SK-N-SH (cell line): ENCODE measurements around the gene LIPA. TPM values are rescaled to one million over a fixed set of nuclear protein-coding genes. Genes with fewer than 3 reads are reported as not detected.

Experiments used
- CTCF ChIA-PET: fragments of 300-600, 350-600 bp; formaldehyde crosslinking; extraction: SDS; loops from one replicate; lab custom pipeline; 2021; lab: Yijun Ruan, JAX
- POLR2A ChIA-PET: fragments of 350-600 bp; sonication (Branson Sonifier 250); formaldehyde crosslinking; extraction: SDS; loops from one replicate; lab custom pipeline; 2020; ENCODE audit warnings: antibody characterized with exemption, inconsistent platforms; lab: Yijun Ruan, JAX
- DNase-seq: peaks from one replicate; pipeline ENCODE4 v3.0.0; 2012
- H2AFZ ChIP-seq: fragments of 200-600 bp; sonication (generic); 2 replicates; pipeline ENCODE4 v1.8.1; 2016; ENCODE audit warnings: antibody characterized with exemption, mild to moderate bottlenecking, low read depth
- H3F3A ChIP-seq: fragments of 200-600 bp; sonication (generic); replicated peaks from 2 replicates; pipeline ENCODE3; 2016; ENCODE audit warnings: antibody characterized with exemption, mild to moderate bottlenecking; ENCODE audit not compliant: insufficient read depth
- H3K27ac ChIP-seq, 2 experiments: fragments of 200-500 bp in 1 of 2; fragments of 200-600 bp in 1 of 2; sonication (Bioruptor generic) in 1 of 2; sonication (generic), shearing (Covaris generic) in 1 of 2; 2 replicates each; pipeline versions ENCODE4 v1.5.1 to v1.6.1; 2014 to 2016; ENCODE audit warnings: low read depth in 2 of 2, inconsistent platforms in 1 of 2, low read length in 1 of 2, mild to moderate bottlenecking in 1 of 2, mixed read lengths in 1 of 2
- H3K27me3 ChIP-seq: fragments of 200-600 bp; sonication (generic), shearing (Covaris generic); 2 replicates; pipeline ENCODE4 v1.6.1; 2016; ENCODE audit warnings: mixed run types; ENCODE audit not compliant: insufficient read depth
- H3K36me3 ChIP-seq, 2 experiments: fragments of 200-500 bp in 1 of 2; fragments of 200-600 bp in 1 of 2; sonication (Bioruptor generic) in 1 of 2; sonication (generic) in 1 of 2; replicated peaks in 1 of 2; 2 replicates each; pipeline versions ENCODE3 to v1.5.1; 2014 to 2016; ENCODE audit warnings: low read length in 1 of 2, mild to moderate bottlenecking in 1 of 2; ENCODE audit not compliant: insufficient read depth in 2 of 2, control insufficient read depth in 1 of 2
- H3K4me1 ChIP-seq, 2 experiments: fragments of 200-500 bp in 1 of 2; fragments of 200-600 bp in 1 of 2; sonication (Bioruptor generic) in 1 of 2; sonication (generic), shearing (Covaris generic) in 1 of 2; 2 replicates each; pipeline versions ENCODE4 v1.5.1 to v1.6.1; 2014 to 2016; ENCODE audit warnings: low read depth in 1 of 2, low read length in 1 of 2, mixed run types in 1 of 2; ENCODE audit not compliant: insufficient read depth in 2 of 2, control insufficient read depth in 1 of 2
- H3K4me2 ChIP-seq: fragments of 200-600 bp; sonication (generic), shearing (Covaris generic); 2 replicates; pipeline ENCODE4 v1.6.1; 2017; ENCODE audit warnings: mixed run types
- H3K4me3 ChIP-seq, 2 experiments: fragments of 200-500 bp in 1 of 2; fragments of 200-600 bp in 1 of 2; sonication (Bioruptor generic) in 1 of 2; sonication (generic), shearing (Covaris generic) in 1 of 2; 2 replicates each; pipeline versions ENCODE4 v1.5.1 to v1.8.1; 2014 to 2016; ENCODE audit warnings: low read depth in 2 of 2, inconsistent platforms in 1 of 2, low read length in 1 of 2, mild to moderate bottlenecking in 1 of 2, mixed read lengths in 1 of 2, moderate library complexity in 1 of 2
- H3K79me2 ChIP-seq: fragments of 200-600 bp; sonication (generic); 2 replicates; pipeline ENCODE4 v1.8.1; 2017; ENCODE audit warnings: mild to moderate bottlenecking; ENCODE audit not compliant: insufficient read depth
- H3K9ac ChIP-seq: fragments of 200-600 bp; sonication (generic); 2 replicates; pipeline ENCODE4 v1.6.1; 2017; ENCODE audit warnings: mixed run types
- H3K9me2 ChIP-seq: fragments of 200-600 bp; sonication (generic); 2 replicates; pipeline ENCODE4 v1.6.1; 2017; ENCODE audit warnings: mixed run types
- H3K9me3 ChIP-seq: fragments of 200-600 bp; sonication (generic); 2 replicates; pipeline ENCODE4 v1.6.1; 2017; ENCODE audit warnings: mixed run types, mild to moderate bottlenecking, moderate library complexity
- H4K20me1 ChIP-seq: fragments of 200-600 bp; sonication (generic); 2 replicates; pipeline ENCODE4 v1.6.1; 2017; ENCODE audit warnings: mild to moderate bottlenecking, mixed run types; ENCODE audit not compliant: insufficient read depth
- CTCF ChIP-seq: fragments of 200-600 bp; sonication (generic); IDR thresholded peaks from 2 replicates; pipeline ENCODE4 v1.6.1; 2017; ENCODE audit warnings: antibody characterized with exemption, mild to moderate bottlenecking, moderate library complexity
- EP300 ChIP-seq, 2 experiments: IDR thresholded peaks; 2 replicates each; pipeline versions ENCODE4 v1.4.0 to v1.6.1; 2012; ENCODE audit warnings: borderline replicate concordance in 1 of 2, low read depth in 1 of 2, low read length in 1 of 2
- EZH2phosphoT487 ChIP-seq: fragments of 200-600 bp; sonication (generic); IDR thresholded peaks from 2 replicates; pipeline ENCODE4 v1.6.1; 2017; ENCODE audit warnings: low read depth, mixed run types, mild to moderate bottlenecking, antibody characterized with exemption, moderate library complexity, borderline replicate concordance
- FOSL2 ChIP-seq: IDR thresholded peaks from 2 replicates; pipeline ENCODE4 v1.4.0; 2012; ENCODE audit warnings: low read depth, mild to moderate bottlenecking, moderate library complexity, borderline replicate concordance
- FOXM1 ChIP-seq: IDR thresholded peaks from 2 replicates; pipeline ENCODE4 v1.4.0; 2012; ENCODE audit warnings: low read depth, mild to moderate bottlenecking
- IRF3 ChIP-seq: fragments of 150-350 bp; IDR thresholded peaks from 2 replicates; pipeline ENCODE4 v1.6.1; 2016; ENCODE audit warnings: mild to moderate bottlenecking, low read depth, low read length
- JUND ChIP-seq: IDR thresholded peaks from 2 replicates; pipeline ENCODE4 v1.4.0; 2012
- MAX ChIP-seq: IDR thresholded peaks from 2 replicates; pipeline ENCODE4 v1.4.0; 2012; ENCODE audit warnings: low read depth
- NFIC ChIP-seq: IDR thresholded peaks from 2 replicates; pipeline ENCODE4 v1.4.0; 2012; ENCODE audit warnings: borderline replicate concordance
- PBX3 ChIP-seq: IDR thresholded peaks from 2 replicates; pipeline ENCODE4; 2012
- POLR2AphosphoS5 ChIP-seq: IDR thresholded peaks from 2 replicates; pipeline ENCODE4 v1.6.1; 2012; ENCODE audit warnings: low read depth, low read length
- REST ChIP-seq: IDR thresholded peaks from 2 replicates; pipeline ENCODE4 v1.6.1; 2012; ENCODE audit warnings: mild to moderate bottlenecking, low read depth, low read length, moderate library complexity
- RXRA ChIP-seq: IDR thresholded peaks from 2 replicates; pipeline ENCODE4 v1.4.0; 2012; ENCODE audit warnings: low read depth, mild to moderate bottlenecking, borderline replicate concordance
- SIN3A ChIP-seq: IDR thresholded peaks from 2 replicates; pipeline ENCODE4 v1.6.1; 2012; ENCODE audit warnings: low read depth, mild to moderate bottlenecking, low read length, moderate library complexity, borderline replicate concordance
- TCF12 ChIP-seq: IDR thresholded peaks from 2 replicates; pipeline ENCODE4 v1.4.0; 2012
- TEAD4 ChIP-seq: IDR thresholded peaks from 2 replicates; pipeline ENCODE4 v1.4.0; 2012; ENCODE audit warnings: mild to moderate bottlenecking, borderline replicate concordance; ENCODE audit not compliant: insufficient read depth
- YY1 ChIP-seq: IDR thresholded peaks from 2 replicates; pipeline ENCODE4 v1.4.0; 2012; ENCODE audit warnings: low read depth, mild to moderate bottlenecking
- WGBS: methylation state at CpG from one replicate; pipeline ENCODE4 v1.1.6; 2017; ENCODE audit warnings: low lambda C conversion rate; 5-methylcytosine and 5-hydroxymethylcytosine counted together
- polyA plus RNA-seq, 3 experiments: library from polyadenylated mRNA; depleted of rRNA; stranded (reverse); fragments of >200 nt; gene quantifications; 2 replicates each; pipeline ENCODE4 v1.2.3, GENCODE V29; 2012

Gene LIPA
- polyA plus RNA-seq, 1 of the 3 experiments (the other 2 are of a cell fraction) = 43.2 TPM

- whole genome bisulfite sequencing = 37% methylated on average over 5 of the region's 5 CpGs
- DNase-seq = no peak
- no peaks in the 10 kb centered on the region for H3K36me3 ChIP-seq
- no peak for TF ChIP-seq IRF3
- TF ChIP-seq RXRA = peak; percentile 78
- TF ChIP-seq FOXM1 = peak; percentile 51; the same call in 1 of the 2 replicates
- peak in 1 of 2 experiments; percentile 89; a peak in 2 of 4 replicates for TF ChIP-seq EP300 (IDR thresholded peaks at IDR 0.05; ENCODE audit: borderline replicate concordance in 1 of 2, low read depth in 1 of 2, low read length in 1 of 2)
- TF ChIP-seq CTCF = no peak
- peak; percentile 69 for TF ChIP-seq JUND
- no peak for TF ChIP-seq YY1
- peak; percentile 86 for TF ChIP-seq TCF12
- peak; percentile 60 for TF ChIP-seq FOSL2
- peak; percentile 42; the same call in 1 of the 2 replicates for TF ChIP-seq POLR2AphosphoS5
- peak; percentile 47; the same call in 1 of the 2 replicates for TF ChIP-seq SIN3A
- peak; percentile 29; the same call in 1 of the 2 replicates for TF ChIP-seq MAX
- TF ChIP-seq TEAD4 = peak; percentile 95
- no peak for TF ChIP-seq EZH2phosphoT487
- TF ChIP-seq NFIC = peak; percentile 84
- 0 out of 2 replicates have a peak, but pooled peaks have one; percentile 22 for TF ChIP-seq REST
- peak; percentile 71 for TF ChIP-seq PBX3
- H3K4me1 ChIP-seq = peaks cover 5 to 26% of the 10 kb centered on the region in 2 experiments
- peak overlapping the region; percentile 31 for H3K4me2 ChIP-seq
- no peaks in the 10 kb centered on the region for H3K79me2 ChIP-seq
- ChIA-PET POLR2A (no interaction called here), CTCF (interaction anchor here (1.2 kb wide), 1 partner anchor 158 kb away, joined by 3 read pairs; no protein-coding TSS in a partner anchor)
- H3K4me3 ChIP-seq = no peak overlapping the region
- peaks cover 21% of the 10 kb centered on the region for H3F3A ChIP-seq
- no peaks in the 10 kb centered on the region for H3K9me3 ChIP-seq
- H2AFZ ChIP-seq = no peak overlapping the region; the same call in 1 of the 2 replicates
- peak overlapping the region; percentile 15; the same call in 1 of the 2 replicates for H3K9ac ChIP-seq
- no peaks in the 10 kb centered on the region for H3K27me3 ChIP-seq
- no peaks in the 10 kb centered on the region for H4K20me1 ChIP-seq
- no peaks in the 10 kb centered on the region for H3K9me2 ChIP-seq
- H3K27ac ChIP-seq = peak overlapping the region; percentile 58 to 75
Observed at GRCh38 chr10:89262086-89263051, 10.8 kb upstream of the LIPA start.
